ENCODE measurements around the gene HCN2.
"Not testable (repeated sequence)": the region's sequence is repeated elsewhere in the genome, so short reads cannot be mapped to it uniquely, and the experiment has no call there.

Gene HCN2

GRCh38 chr19:595326-596262 is 5.9 kb downstream of the HCN2 start:
- no peak for DNase-seq
- TF ChIP-seq POLR2A (IDR thresholded peaks at IDR 0.05; ENCODE audit: low read length) (no peak), GATA1 (IDR thresholded peaks at IDR 0.05; ENCODE audit: low read depth, low read length) (no peak)

GRCh38 chr19:596263-596655 is 6.6 kb downstream of the HCN2 start:
- TF ChIP-seq GATA1 (IDR thresholded peaks at IDR 0.05; ENCODE audit: low read depth, low read length): no peak
- TF ChIP-seq POLR2A (IDR thresholded peaks at IDR 0.05; ENCODE audit: low read length): no peak
- no peak for DNase-seq

DNA sequence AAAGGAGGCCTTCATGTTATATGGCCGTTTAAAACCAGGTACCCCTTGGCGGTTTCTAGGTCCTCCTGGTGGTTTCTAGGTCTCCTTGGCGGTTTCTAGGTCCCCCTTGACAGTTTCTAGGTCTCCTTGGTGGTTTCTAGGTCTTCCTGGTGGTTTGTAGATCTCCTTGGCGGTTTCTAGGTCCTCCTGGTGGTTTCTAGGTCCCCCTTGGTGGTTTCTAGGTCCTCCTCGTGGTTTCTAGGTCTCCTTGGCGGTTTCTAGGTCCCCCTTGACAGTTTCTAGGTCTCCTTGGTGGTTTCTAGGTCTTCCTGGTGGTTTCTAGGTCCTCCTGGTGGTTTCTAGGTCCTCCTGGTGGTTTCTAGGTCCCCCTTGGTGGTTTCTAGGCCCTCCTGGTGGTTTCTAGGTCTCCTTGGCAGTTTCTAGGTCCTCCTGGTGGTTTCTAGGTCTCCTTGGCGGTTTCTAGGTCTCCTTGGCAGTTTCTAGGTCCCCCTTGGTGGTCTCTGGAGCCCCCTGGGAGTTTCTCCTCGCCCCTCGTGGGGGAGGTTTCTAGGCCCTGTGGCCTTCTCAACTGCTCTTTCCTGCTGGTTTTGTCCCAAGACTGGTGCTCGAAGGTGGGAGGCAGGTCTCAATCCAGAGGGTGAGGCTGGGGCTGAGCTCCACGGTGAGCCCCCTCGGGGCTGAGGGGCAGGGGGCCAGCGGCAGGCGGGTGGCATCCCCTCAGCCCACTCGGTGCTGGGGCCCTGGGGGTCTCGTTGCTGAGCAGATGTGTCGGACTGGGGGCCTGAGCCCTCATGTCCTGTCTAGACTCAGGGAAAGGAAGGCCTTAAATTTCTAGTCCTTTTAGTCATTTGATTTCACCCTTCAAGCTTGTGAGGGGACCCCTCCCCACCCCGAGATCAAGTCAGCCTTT is 8.0 kb downstream of the HCN2 start:
- no peak for DNase-seq
- TF ChIP-seq POLR2A (IDR thresholded peaks at IDR 0.05; ENCODE audit: low read length) (no peak), GATA1 (IDR thresholded peaks at IDR 0.05; ENCODE audit: low read depth, low read length) (no peak)

DNA sequence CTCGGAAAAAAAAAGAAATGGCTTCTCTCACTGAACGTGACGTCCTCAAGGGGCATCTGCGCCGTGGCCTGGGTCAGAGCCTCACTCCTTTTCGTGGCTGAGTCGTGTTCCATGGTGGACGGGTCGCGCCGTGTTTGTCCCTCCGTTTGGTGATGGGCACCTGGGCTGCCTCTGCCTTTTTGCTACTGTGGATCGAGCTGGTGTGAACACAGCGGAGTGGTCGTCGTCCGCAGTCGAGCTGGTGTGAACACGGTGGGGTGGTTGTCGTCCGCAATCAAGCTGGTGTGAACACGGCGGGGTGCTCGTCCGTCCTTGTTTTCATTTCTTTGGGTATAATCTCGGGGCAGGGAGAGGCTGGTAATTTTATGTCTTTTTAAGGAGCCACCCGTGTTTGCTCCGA is 11.6 kb downstream of the HCN2 start:
- TF ChIP-seq GATA1 (IDR thresholded peaks at IDR 0.05; ENCODE audit: low read depth, low read length) (no peak), POLR2A (IDR thresholded peaks at IDR 0.05; ENCODE audit: low read length) (no peak)
- no peak for DNase-seq

GRCh38 chr19:601790-602189 is 12.1 kb downstream of the HCN2 start:
- TF ChIP-seq GATA1 (IDR thresholded peaks at IDR 0.05; ENCODE audit: low read depth, low read length) (no peak), POLR2A (IDR thresholded peaks at IDR 0.05; ENCODE audit: low read length) (no peak)
- no peak for DNase-seq

DNA sequence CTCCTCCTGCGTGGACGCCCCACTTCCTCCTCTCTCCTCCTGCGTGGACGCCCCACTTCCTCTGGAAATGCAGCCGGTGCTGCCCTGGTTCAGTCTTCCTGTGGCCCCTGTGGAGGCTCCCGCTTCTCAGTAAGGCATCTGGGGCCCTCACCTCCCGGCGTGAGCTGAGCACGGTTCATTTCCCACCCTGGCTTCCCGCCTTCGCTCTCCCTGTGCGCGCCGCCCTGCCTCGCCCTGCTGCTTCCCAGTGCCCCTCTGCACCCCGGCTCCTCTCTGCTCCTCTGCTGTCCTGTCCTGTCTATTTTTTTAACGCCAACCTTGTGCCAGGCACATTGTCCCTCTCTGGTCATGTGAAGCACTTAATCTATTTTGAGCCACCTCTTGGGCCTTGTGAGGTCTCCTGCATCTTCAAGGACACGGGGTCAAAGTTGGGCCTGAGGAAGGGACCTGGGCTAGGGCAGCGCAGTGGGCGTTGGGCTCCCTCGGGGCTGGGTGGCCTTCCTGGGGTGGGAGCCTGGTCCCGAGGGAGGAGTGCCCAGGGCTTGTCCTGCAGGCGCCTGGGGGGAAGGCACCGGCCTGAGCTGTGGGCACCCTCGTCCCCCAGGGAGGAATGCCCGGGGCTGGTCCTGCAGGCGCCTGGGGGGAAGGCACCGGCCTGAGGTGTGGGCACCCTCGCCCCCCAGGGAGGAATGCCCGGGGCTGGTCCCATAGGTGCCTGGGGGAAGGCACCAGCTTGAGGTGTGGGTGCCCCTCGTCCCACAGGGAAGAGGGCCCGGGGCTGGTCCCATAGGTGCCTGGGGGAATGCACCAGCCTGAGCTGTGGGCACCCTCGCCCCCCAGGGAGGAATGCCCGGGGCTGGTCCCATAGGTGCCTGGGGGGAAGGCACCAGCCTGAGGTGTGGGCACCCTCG is 13.0 kb downstream of the HCN2 start:
- DNase-seq: no peak
- TF ChIP-seq GATA1 (IDR thresholded peaks at IDR 0.05; ENCODE audit: low read depth, low read length) (no peak), POLR2A (IDR thresholded peaks at IDR 0.05; ENCODE audit: low read length) (no peak)

DNA sequence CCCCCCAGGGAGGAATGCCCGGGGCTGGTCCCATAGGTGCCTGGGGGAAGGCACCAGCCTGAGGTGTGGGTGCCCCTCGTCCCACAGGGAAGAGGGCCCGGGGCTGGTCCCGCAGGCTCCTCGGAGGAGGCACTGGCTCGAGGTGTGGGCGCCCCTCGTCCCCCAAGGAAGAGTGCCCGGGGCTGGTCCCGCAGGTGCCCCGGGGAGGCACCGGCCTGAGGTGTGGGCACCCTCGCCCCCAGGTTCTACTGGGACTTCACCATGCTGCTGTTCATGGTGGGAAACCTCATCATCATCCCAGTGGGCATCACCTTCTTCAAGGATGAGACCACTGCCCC is 13.6 kb downstream of the HCN2 start:
- not testable (repeated sequence) for DNase-seq

- not testable (repeated sequence) for DNase-seq
These were observed 14.1 kb downstream of the HCN2 start for GRCh38 chr19:603779-604178.

GRCh38 chr19:604355-604754 is 14.7 kb downstream of the HCN2 start:
- DNase-seq: peak; percentile 58 to 67

DNA sequence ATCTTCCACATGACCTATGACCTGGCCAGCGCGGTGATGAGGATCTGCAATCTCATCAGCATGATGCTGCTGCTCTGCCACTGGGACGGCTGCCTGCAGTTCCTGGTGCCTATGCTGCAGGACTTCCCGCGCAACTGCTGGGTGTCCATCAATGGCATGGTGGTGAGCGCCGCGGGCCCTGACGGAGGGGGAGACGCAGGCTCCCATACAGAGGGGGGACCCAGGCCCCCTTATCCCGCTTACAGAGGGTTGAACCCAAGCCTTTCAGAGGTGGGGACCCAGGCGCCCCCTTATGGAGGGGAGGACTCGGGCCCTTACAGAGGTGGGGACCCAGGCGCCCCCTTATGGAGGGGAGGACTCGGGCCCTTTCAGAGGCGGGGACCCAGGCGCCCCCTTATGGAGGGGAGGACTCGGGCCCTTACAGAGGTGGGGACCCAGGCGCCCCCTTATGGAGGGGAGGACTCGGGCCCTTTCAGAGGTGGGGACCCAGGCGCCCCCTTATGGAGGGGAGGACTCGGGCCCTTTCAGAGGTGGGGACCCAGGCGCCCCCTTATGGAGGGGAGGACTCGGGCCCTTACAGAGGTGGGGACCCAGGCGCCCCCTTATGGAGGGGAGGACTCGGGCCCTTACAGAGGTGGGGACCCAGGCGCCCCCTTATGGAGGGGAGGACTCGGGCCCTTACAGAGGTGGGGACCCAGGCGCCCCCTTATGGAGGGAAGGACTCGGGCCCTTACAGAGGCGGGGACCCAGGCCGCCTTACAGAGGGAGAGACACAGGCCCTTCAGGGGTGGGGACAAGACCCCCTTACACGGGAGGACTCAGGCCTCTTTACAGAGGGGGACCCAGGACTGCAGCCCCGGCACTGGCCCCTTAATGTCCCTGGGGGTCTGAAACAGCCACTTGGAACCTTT is 15.6 kb downstream of the HCN2 start:
- peak; percentile 45 to 59 for DNase-seq

More at GRCh38 chr19:604355-604754, 14.7 kb downstream of the HCN2 start:
- TF ChIP-seq POLR2A (IDR thresholded peaks at IDR 0.05; ENCODE audit: low read length) (no peak), GATA1 (IDR thresholded peaks at IDR 0.05; ENCODE audit: low read depth, low read length) (no peak)

DNA sequence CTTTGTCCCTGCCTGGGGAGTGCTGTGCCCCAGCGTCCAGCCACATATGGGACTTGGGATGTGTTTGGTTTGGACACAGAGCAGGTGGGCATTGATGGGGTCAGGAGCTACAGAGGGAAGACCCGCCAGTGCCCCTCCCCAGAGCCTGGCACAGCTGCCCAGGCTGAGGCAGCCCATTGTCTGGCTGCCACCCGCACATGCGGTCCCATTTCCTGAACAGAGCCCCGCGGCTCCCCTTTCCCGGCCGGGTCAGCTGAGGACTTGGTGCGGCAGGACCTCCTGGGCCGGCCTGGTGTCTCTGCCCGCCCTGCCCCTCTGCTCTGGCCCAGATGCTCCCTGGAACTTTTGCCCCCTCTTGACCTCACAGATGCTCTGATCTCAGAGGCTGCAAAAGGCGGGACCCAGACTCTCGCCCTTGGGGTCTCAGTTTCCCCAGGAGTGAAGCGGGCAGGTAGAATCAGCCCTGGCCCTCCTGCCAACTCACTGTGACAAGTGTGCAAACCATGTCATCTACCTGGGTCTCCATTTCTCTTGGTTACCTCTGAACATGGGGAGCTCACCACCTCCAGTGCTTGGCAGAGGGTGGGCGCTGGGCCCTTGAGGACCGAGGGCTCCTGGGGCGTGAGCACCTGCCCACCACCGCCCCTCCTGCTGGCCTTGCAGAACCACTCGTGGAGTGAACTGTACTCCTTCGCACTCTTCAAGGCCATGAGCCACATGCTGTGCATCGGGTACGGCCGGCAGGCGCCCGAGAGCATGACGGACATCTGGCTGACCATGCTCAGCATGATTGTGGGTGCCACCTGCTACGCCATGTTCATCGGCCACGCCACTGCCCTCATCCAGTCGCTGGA is 17.8 kb downstream of the HCN2 start:
- no peak for DNase-seq
- TF ChIP-seq POLR2A (IDR thresholded peaks at IDR 0.05; ENCODE audit: low read length) (no peak), GATA1 (IDR thresholded peaks at IDR 0.05; ENCODE audit: low read depth, low read length) (no peak)
